ENCODE measurements around the gene SYNJ1.

GRCh38 chr21:32590130-32590529 is 137.7 kb downstream of the SYNJ1 start:
- TF ChIP-seq CTCF (IDR thresholded peaks at IDR 0.05) (no peak), POLR2A (IDR thresholded peaks at IDR 0.05) (no peak)

Data from prostate gland (tissue), 2 donors.